Stimulated activated naive CD4-positive, alpha-beta T cell treated with Interleukin-2 at 50 U/mL for 16 hours (primary cell): Measurements from ENCODE around the gene FOXO6.
A peak's percentile ranks its signal among the peaks of the same experiment; 100 is the strongest.

Source experiments
- DNase-seq: peaks from one replicate; lab custom pipeline; 2025; lab: John Stamatoyannopoulos, UW

FOXO6 gene

DNA sequence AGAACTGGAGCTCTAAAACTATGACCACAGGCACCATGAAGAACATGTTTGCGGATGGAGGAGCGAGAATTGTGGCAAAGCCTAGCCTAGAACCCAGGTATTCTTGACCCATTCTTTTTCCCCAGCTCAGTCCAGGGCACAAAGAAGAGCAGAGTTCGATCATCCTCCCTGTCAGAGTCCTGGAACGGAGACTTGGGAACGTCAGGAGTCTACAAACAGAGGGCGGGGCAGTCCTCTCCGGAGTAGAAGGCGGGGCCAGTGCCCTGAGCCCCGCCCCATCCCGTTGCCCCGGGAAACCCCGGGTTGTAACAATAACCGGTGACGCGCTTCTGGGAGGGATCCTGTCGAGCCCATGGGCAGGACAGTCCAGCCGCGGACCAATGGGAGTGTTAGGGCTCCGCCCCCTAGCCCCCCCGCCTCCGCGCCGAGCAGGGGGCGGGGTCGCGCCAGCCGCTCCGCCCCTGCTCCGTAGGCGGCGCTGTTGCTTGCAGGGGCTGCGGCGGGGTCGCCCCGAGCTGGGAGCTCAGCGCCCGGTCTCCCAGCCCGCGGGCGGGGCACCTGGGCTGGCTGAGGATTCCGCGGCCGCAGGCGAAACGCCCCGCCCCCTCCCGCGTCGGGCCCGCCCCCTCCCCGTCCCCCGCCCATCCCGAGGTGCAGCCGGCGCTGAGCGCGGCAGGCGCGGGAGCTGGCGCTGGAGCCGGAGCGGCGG is at the start of gene FOXO6:
TSS of gene FOXO6 (plus strand) at position 649 of the 709 bp plus-strand sequence.
- peak; percentile 90 for DNase-seq

DNA sequence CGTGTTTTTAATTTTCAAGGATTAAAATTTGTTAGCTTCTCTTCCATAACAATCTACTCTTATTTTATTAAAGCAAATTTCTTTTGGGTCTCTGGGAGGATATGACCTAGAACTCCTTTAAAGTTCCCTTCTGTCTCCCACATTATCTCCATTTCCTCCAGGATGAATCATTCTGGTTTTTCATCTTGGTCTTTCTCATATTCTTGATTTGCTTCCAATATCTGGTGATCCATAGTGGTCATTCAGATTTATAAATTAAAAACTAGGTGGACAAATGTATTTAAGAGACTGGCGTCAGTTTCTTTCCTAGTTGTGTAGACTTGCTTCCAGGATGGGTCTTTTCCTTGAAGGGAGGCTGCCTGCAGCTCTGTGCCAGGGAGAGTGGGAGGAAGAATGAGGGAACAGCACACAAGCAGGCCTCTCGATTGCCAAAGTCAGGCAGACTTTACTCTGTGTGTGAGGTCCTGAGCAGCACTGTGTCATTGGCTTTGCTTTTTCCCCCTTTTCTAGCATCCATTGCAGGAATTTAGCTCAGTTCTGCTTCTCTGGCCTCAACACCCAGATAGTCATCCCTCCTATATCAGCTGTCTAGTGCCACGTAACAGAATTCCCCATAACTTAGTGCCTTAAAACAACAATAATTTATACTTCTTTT is 48.1 kb upstream of the FOXO6 start:
- no peak for DNase-seq

DNA sequence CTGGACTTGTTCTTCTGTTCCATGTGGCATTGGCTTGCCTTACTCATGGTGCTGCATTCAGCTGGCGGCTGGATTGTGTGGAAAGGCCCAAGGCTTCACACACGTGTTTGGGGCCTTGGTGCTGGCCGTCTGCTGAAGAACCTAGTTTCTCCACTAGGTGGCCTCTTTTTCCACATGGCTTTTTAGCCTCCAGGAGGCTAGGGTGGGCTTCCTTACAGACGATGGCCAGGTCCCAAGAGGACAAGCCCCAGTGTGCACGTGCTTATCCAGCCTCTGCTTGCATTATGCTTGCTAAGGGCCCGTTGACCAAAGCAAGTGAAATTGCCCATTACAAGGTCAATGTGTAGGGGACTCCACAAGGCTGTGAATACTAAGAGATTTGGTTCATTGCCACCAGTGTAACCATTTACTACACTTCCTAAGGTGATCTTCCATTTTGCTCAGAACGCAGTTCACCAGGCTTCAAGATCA is 47.5 kb upstream of the FOXO6 start:
- DNase-seq = no peak

DNA sequence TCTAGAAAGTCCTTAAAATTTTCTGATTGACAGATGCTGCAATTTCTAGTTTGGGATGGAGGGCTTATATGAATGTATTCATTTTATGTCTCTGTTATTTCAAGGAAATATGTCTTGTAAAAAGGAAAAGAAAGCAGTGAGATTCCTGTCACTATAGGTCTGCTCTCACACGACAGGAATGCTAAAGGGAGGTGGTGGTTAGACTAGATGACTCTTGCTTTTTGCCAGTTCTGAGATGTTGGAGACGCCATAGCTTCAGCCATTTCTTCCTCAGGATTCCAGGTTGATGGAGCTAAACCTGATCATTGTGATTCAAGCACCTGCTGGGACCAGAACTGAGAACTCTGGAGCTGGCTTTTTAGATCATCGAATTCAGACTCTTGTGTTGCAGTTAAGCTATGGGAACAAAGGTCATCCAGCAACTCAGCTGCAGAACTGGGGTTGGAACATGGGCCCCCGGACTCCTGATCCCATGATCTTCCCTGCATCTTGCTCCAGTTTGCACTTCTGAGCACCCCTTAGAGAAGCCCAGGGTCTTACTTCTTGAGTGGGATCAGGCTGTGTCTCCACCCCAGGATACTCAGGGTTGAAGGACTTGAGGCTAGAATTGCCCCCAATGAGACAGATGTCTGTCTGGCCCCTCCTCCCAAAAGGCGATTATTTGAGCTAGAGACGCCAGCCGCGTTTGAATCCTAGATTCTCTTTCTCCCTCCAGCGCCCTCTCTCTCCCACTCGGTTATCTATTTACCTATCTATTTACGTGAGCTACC is 46.7 kb upstream of the FOXO6 start:
- DNase-seq = no peak

DNA sequence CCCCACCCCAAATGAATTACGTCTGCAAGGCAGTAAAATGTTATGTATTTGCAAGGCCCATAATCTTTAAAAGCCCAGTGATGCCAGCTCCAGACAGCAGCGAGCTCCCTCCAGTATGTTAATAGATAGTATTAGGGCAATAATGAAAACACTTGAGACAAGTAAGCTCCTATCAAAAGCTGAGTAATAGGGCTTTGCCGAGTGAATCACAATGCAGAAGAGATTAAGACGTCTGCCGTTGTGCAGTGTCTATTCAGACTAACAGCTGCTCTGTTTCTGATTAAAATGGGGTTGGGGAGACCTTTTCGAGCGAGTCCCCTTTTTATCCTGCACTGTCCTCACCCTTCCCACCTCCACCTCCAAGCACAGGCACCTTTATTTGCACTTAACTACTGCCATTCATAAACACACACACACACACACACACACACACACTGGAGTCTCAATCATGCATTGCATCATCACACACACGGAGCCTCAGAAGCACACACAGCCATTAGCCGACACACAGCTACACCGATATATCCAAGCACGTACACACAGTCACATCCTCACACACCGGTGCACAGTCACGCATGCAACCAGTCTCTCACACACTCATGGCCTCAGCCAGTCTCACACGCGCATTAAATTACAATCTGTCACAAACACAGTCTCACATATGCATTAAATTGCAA is 46.0 kb upstream of the FOXO6 start:
- DNase-seq = no peak

DNA sequence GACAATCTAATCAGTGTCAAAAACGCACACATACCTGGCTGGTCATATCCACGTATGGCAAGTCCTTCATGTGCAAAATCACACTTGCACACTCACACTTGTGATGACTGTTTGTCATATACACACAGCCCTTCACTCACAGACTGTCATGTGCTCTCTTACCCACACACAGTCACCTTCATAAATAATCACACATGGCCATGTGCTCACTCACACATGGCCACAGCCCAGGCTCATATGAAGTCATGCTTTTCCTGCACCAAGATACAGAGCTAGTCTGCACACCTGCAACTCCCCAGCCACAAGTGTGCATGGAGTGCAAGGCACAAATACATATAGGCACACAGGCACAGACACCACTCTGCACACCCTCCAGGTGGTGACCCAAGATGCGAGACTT is 45.4 kb upstream of the FOXO6 start:
- DNase-seq = no peak

DNA sequence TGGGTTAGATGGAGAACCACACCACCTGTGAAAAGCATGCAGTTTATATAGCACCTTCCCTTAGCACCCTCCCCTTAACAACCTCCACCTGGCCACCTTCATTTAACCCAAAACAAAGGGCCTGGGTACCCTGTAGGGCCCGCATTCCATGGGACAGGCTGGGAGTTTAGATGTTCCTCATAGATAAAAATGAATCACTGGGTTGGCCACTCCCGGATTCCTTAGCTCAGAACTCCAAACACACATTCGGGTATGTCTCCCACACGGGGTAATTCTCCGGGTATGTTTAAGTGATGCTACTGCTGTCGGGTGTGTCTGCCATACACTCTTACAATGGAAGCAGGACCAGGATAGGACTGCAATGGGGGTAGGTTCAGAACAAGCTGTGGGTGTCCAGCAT is 43.9 kb upstream of the FOXO6 start:
- DNase-seq = no peak

DNA sequence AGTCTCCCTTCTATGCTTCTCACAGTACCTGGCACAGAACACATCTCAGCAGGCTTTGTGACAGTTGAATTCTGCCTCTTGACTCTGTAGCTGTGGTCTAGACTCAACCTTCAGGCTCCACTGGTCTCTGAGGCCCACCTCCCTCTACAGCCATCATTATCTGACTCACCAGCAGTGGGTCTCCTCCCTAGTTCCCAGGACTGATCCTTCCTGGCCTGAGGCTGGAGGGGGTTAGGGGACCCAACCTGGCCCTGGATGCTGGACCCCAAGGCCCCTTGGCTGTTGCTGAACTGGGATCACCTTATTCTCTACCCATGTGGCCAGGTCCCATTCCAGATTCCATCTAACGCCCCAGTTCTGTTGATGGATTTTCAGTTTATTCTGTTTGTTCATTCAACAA is 43.1 kb upstream of the FOXO6 start:
- no peak for DNase-seq

DNA sequence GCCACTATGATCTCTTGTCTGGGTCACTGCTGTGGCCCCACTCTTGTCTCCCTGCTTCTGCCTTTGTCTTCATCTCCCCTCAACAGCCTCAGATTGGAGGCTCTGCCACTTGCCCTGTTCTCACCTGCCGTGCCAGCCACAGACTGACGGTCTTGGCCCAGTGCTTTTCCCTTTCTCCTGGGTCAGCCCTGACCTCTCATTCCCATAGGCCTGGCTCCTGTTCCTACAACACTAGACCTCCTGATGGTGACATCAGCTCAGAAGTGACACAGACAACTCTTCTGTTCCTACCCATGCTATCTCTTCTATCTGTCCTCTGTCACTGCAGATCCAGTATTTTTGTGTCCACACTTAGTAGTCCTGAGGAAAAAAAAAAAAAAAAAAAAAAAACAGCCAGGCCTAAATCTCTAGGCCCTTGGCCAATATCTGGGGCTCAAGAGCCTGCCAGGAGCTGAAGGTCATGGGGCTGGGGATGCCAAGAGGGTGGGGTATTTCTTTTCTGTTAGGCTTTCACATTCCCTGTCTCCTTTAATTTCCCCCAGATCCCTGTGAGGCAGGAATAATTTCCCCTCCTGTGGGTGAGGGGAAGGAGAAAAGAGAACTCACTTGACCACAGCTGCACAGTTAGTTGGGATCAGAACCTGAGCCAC is 42.0 kb upstream of the FOXO6 start:
- no peak for DNase-seq

DNA sequence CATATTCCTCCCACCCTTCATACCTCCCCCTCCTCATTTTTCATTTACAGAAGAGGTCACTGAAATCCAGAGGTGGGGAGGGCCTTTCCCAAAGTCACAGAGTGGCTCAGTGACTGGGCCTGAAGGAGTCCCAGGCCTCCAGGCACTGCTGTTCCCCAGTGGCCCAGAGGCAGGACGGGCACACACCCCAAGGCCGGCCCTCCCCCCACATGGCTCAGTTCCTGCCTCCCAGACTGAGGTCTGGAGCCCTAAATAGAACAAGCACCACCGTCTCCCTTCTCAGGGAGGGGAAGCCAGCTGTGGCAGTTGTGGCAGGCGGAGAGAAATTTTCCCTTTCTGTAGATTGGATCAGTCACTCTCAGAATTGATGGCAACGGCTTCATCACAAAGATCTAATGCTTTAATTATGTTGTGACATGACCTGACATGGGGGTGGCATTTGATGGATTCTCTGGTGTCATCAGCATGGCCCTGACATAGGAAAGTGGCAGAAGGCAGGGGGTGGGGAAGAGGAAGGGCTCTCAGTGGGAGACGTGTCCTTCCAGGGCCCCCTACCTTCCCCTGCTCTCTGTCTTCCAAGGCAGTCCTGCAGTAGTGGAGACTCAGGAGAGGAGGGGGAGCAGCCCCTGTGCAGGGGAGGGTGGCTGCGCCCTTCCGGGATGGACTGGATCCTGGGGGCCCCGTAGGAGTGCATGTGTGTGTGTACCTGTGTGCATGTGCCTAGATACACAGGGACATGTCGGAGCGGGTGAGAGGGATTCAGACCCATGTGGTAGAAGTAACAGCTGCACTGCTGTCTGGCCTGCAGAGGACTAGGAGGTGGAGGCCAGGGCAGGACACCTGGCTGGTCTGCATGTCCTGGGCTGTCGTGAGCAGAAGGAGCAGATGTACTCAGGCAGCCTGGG is 41.2 kb upstream of the FOXO6 start:
- DNase-seq = no peak

DNA sequence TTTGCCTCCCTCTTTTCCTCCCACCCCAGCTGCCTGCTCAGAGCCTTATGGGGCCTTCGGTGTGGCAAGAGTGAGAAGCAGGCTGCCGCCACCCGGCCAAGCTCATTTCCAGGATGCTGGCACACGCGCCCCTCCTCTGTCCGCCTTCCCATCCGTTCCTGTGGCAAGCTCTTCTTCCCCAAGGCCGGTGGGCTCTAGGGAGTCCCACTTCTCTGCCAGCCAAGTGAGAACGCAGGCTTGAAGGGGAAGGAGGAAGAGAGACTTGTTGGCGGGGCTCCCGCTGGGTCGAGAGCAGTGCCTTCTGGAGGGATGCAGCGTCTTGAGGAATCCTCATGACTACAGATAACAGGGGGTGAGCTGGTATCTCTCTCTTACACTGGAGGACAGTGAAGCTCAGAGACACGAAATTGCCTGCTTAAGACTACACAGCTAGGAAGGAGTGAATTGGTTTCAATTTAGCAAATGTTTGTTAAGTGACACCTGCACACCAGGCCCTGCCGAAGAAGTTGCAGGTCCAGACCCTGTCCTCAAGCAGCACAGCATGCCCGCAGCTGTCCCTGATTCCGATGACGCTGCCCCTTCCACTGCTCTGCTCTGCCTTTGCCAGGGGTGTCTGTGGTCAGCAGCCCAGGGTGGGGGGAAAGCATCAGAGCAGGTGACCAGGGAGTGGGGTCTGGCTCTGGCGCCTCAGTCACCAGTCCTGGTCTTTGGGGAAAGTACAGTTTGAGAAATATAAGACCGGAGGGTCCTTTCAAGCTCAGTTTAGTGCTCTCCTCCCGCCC is 40.1 kb upstream of the FOXO6 start:
- DNase-seq = no peak

DNA sequence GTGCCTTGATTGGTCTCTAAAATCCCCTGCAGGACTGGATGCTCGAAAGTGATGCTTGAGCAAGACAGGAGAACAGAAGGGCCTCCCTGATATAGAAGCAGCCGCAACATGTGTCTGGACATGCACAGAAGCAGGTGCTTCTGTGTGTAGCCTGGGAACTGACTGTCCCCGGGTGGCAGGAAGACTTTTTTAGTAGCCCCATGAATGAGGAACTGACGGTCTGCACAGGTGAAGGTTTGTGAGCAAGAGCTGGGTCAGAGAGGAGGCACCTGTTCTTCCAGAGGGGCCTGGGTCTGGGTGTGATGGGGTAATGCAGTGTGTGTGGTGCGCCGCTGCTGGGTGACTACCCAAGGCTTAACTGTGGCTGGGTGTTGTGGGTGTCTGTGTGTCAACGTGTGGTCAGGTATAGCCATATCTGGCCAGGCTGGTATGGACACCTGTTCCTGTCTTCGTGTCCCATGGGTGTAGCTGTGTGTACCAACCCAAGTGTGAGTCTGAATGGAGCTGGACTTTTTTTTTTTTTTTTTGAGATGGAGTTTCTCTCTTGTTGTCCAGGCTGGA is 39.1 kb upstream of the FOXO6 start:
- DNase-seq = no peak

DNA sequence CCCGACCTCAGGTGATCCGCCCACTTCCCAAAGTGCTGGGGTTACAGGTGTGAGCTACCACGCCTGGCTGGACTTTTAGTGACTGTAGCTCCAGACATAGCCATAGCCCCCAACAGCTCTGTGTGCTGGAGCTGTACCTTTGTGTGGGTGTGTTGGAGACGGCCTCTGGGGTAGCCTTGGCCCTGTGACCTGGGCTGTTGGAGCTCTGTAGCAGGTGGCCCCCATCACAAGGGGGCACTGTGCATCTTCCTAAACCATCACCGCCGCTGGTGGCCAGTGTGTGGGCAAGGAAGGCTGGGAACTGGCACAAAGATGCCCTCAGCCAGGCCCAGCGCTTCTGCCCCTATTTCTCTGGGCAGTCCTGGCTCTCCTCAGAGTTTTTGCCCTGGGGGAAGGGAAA is 38.4 kb upstream of the FOXO6 start:
- DNase-seq = peak; percentile 5

DNA sequence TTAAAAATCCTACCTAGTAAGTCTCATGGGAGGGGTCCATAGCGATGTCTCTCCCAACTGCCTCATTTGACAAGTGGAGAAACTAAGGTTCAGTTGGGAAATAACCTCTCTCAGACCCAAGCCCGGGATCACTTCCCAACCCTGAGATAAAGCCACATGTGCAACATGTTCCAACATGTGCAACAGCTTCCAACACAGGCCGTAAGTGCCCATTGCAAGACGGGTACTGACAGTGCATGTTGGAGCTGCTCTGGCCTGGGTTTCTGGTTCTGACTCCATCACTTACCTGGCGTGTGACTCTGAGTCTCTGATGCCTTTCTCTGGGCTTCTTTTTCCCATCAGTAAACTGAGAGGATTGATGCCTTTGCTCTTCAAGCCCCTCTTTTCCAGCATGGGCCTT is 38.0 kb upstream of the FOXO6 start:
- no peak for DNase-seq

DNA sequence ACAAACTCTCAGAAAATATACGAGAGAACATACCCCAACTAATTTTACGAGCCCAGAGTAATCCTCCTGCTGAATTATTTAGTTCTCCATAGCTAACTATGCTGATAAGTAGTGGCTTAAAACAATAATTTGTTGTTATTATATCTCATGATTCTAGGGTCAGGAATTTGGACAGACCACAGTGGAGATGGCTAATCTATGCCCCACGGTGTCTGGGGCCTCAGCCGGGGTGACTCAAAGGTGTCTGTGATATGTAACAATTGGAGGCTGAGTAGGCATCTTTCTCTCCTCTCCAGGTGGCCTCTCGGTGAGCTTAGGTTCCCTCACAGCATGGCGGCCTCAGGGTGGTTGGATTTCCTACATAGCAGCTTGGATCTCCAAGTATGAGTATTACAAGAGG is 35.4 kb upstream of the FOXO6 start:
- no peak for DNase-seq

DNA sequence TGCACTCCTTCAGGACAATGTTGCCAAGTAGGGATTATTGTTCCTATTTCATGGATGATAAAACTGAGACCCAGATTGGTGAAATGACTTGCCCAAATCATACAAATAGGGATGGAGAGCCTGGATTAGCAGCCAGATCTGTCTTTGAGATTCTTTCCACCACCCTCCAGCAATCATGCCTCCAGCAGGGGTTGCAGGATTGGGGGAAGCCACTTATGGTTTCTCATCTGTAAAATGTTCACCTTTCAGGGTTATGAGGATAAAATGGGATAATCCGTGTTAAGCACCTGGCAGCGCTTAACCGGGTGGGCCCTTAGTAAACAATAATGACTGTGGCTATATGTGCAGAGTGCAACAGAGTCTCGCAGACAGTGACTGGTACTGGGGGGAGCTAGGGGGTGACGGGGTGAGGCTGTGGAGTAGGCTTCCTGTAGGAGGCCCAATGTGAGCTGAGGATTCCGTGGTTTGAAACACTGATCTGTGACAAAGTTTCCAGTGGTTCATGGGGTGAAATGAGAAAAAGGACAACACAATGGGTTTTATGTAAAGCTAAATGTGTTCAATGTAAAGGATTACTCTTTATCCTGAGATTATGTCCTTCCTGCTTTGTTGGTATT is 33.7 kb upstream of the FOXO6 start:
- DNase-seq = no peak

DNA sequence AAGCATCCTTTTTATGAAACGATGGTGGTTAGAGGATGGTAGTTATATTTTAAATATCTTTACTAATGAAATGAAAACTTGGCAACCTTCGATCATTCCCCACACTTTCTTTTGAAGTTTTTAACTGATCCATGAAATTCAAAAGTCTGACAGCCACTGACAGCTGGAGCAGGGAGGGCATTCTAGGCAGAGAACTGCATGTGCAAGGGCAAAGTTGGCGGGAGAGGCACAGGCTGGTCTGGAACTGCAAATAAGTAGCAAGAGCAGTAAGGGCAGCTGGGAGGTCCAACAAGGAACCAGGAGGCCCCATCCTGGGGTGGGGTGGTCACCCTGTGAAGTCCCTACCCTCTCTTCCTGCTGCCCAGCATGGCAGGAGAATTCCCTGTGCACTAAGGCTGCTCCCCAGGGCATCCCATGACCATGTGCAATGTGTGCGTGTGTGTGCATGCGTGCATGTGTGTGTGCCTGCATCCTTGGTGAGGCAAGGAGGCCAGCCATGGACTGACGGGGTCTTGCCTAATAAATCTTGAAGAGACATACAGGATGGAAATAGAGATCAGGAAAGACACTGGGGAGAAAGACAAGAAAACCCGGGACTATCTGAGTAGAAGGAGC is 33.1 kb upstream of the FOXO6 start:
- DNase-seq = no peak

DNA sequence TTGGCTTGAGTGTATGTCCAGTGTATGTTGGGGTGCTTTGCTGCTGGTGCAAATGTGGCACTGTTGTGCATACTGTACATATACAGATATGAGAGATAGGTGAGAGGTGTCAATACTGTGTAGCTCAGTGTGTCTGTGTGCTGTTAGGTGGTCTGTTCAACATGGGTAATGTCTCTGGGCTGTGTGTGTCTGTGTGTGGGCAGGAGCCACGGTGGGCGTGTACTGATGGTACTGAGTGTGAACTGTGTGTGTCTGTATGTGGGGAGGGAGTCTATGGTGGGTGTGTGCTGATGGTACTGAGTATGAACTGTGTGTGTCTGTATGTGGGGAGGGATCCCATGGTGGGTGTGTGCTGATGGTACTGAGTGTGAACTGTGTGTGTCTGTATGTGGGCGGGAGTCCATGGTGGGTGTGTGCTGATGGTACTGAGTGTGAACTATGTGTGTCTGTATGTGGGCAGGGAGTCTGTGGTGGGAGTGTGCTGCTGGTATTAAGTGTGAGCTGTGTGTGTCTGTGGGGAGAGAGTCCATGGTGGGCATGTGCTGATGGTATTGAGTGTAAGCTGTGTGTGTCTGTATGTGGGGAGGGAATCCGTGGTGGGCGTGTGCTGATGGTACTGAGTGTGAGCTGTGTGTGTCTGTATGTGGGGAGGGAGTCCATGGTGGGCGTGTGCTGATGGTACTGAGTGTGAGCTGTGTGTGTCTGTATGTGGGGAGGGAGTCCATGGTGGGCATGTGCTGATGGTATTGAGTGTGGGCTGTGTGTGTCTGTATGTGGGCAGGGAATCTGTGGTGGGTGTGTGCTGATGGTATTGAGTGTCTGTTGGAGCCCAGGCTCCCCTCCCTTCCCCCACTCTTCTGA is 32.2 kb upstream of the FOXO6 start:
- DNase-seq = no peak
